GM03348 (cell line): ENCODE results near the gene ITPKB.

ENCODE experiments used
- DNase-seq: peaks from one replicate; pipeline ENCODE4 v3.0.0; 2012; ENCODE audit warnings: low spot score

ITPKB gene

GRCh38 chr1:226704169-226704937 lies 34.7 kb downstream of the ITPKB start:
- no peak for DNase-seq

GRCh38 chr1:226702957-226703831 lies 35.9 kb downstream of the ITPKB start:
- DNase-seq: peak; percentile 94

GRCh38 chr1:226702318-226702956 lies 36.6 kb downstream of the ITPKB start:
- peak; percentile 61 for DNase-seq

GRCh38 chr1:226700861-226701260 lies 38.2 kb downstream of the ITPKB start:
- no peak for DNase-seq

- no peak for DNase-seq
Observed at GRCh38 chr1:226699166-226699565, 39.9 kb downstream of the ITPKB start.

- DNase-seq: no peak
Observed at GRCh38 chr1:226698659-226699058, 40.4 kb downstream of the ITPKB start.

- DNase-seq: no peak
Observed at GRCh38 chr1:226697929-226698544, 41.0 kb downstream of the ITPKB start.

GRCh38 chr1:226697151-226697928 lies 41.7 kb downstream of the ITPKB start:
- peak; percentile 23 for DNase-seq

GRCh38 chr1:226696547-226696946 lies 42.5 kb downstream of the ITPKB start:
- DNase-seq: no peak

- no peak for DNase-seq
Observed at GRCh38 chr1:226695335-226695900, 43.7 kb downstream of the ITPKB start.

- DNase-seq: no peak
Observed at GRCh38 chr1:226692823-226693222, 46.3 kb downstream of the ITPKB start.

GRCh38 chr1:226692051-226692792 lies 46.9 kb downstream of the ITPKB start:
- no peak for DNase-seq

GRCh38 chr1:226691247-226691646 lies 47.8 kb downstream of the ITPKB start:
- DNase-seq: no peak

GRCh38 chr1:226690460-226690982 lies 48.6 kb downstream of the ITPKB start:
- no peak for DNase-seq

GRCh38 chr1:226688808-226689207 lies 50.3 kb downstream of the ITPKB start:
- no peak for DNase-seq

GRCh38 chr1:226688056-226688748 lies 50.9 kb downstream of the ITPKB start:
- DNase-seq: no peak

GRCh38 chr1:226687426-226687825 lies 51.7 kb downstream of the ITPKB start:
- DNase-seq: no peak

GRCh38 chr1:226686440-226687425 lies 52.3 kb downstream of the ITPKB start:
- no peak for DNase-seq
